Head of caudate nucleus (tissue), 42 donors: Measurements from ENCODE around the gene LBH.

ENCODE experiments used
- DNase-seq, 42 donors: peaks; one replicate each; pipeline versions ENCODE4 v3.0.0 to v3.0.0-alpha.2; 2020 to 2021; ENCODE audit warnings: mixed read lengths in 7 of 42
- intact Hi-C: fragments of 100-400 bp; cut with DNase I; formaldehyde crosslinking; loops from one replicate; pipeline ENCODE4 v1.15.0; 2022

Gene LBH

GRCh38 chr2:30231996-30232800 lies 864 bp downstream of the LBH start:
- DNase-seq = peak in 16 of 42 donors; percentile 11 to 49 (median 27)
- intact Hi-C loops = no loop called here

DNA sequence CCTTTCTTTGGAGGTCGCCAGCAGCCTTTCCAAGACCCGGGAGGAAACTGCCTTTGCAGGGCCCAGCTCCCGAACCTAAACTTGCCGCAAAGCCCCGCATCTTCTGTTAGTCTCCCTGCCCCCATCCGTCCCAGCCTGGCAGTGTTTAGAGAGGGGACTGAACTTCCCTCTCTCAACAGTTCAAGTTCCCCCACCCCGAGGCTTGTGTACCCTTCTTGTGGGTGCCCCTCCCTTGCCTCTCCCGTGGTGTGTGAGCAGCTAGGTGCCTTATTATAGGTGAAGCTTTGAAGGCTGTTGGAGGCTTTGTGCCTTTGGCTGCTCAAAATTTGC lies 1.4 kb downstream of the LBH start:
- intact Hi-C loops = no loop called here
- peak in 3 of 42 donors; percentile 26 to 47 (median 45) for DNase-seq

DNA sequence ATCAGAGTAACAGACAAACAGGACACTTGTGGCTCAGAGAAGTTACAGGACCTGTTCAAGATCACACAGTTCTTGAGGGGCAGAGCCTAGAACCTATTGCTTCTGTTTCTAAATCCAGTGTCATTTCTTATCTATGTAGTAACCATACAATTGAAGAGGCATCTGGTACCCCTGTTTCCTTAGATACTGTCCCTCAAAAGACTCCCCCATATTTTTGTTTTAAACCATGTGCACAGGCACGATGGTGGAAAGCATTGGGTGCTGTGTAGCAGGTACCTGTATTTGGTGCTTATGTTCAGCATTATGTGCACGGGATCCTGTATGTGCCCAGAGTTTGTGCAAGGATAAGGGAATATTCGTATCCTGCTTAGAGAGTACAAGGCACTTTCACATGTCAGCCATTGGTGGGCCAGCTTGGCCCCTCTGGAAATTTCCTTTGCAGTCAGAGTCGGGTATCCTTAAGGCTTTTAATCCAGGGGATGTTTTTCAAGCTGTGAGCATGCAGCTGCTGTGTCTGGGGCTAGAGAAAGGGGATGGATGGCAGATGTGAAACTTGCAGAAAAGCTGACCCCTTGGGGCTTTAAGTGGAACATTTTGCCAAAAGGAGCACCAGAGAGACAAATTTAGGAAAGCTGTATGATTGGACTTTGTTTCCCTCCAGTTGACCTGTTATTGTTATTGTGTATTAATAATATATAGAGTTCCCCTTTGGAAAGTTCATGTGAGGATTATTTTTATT lies 2.1 kb downstream of the LBH start:
- intact Hi-C loops = no loop called here
- DNase-seq = peak in 1 of 42 donors; percentile 16

DNA sequence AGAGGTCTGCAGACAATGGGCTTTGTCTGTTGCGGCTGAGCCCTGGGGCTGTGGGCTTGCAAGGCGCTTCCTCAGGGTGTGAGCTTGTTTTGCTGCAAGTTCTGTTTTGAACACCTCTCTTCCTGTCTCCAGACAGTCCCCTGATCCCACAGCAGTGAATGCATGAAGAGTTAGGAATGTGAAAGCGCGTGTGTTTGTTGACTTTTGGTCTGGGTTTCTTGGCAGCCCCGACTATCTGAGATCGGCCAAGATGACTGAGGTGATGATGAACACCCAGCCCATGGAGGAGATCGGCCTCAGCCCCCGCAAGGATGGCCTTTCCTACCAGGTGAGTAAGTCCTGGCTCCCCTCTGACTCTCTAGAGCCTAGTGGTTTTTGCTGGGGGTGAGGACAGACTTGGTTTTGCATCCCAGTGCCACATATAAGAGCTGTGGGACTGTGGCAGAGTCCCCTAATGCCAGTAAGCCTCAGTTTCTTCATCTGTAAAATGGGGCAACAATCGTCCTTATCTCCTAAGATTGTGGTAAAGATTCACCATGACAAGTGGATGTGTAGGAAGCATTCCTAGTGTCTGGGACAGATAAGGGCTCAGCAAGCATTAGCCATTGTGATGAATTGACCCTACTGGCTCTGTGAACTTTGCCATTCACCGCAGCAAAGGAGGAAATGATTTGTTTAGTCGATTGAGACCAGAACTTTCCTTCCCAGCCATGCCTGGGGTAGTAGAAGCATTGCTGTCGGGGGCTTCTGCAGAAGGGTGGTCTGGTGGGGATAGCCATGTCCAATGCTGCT lies 3.0 kb downstream of the LBH start:
- peak in 1 of 42 donors; percentile 30 for DNase-seq
- intact Hi-C loops = no loop called here

DNA sequence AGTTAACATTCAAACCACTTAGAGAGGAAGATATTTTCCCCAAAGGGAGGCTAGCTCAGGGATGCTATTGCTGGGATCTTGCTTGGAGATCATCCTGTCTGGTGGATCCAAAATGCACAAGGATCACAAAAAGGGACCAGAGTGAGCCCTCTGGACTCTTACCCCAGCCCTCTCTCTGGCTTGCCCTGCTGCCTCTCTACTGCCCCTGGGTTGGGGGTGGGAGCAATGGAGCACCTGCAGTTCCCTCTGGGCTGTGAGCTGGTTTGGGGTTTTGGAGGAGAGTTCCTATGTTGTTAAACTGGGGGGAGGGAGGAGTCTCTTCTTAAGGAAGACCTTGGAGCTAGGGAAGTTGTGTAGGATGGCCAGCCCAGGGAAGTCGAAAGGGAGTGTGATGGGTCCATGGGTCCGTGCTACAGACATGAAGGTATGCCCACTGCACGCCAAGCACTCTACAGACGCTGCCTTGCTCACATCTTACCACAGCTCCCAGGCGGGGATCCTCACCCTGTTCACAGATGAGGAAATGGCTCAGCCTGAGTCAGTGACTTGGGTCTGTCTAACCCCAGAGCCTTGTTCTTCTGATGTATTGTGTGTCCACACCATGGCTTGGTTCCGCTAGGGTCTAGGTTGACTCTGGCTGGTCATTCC lies 3.8 kb downstream of the LBH start:
- intact Hi-C loops = no loop called here
- peak in 2 of 42 donors; percentile 13 to 23 for DNase-seq

GRCh38 chr2:30235859-30236535 lies 4.7 kb downstream of the LBH start:
- DNase-seq = peak in 1 of 42 donors; percentile 22
- intact Hi-C loops = no loop called here

DNA sequence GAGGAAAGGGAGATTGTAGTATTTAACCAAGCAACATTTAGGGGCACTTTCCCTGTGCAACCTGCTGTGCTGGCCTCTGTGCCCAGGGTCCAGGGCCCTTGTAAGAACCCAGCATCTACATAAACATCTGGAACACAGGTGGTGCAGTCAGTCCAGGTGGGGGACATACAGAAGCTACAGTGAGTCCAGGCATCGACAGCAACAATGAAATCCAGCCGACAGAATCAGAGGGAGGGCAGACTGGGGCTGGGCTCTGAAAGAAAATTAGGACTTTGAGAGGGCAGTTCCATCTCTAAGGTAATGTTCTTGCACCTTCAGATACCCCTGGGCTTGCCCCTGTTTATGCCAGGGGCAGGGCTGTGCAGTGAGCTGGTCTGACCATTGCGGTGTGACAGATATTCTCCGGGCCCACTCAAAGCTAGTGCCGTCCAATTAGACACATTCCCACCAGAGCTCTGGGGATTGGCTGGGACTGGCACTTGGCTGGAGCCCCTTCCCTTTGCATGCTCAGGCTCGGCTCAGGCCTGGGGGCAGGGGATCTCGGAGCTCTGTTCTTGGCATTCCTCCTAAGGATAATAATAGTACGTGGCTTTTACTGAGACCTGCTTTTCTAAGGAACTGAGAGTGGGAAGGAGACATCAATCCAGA lies 5.4 kb downstream of the LBH start:
- DNase-seq = peak in 1 of 42 donors; percentile 37
- intact Hi-C loops = no loop called here

DNA sequence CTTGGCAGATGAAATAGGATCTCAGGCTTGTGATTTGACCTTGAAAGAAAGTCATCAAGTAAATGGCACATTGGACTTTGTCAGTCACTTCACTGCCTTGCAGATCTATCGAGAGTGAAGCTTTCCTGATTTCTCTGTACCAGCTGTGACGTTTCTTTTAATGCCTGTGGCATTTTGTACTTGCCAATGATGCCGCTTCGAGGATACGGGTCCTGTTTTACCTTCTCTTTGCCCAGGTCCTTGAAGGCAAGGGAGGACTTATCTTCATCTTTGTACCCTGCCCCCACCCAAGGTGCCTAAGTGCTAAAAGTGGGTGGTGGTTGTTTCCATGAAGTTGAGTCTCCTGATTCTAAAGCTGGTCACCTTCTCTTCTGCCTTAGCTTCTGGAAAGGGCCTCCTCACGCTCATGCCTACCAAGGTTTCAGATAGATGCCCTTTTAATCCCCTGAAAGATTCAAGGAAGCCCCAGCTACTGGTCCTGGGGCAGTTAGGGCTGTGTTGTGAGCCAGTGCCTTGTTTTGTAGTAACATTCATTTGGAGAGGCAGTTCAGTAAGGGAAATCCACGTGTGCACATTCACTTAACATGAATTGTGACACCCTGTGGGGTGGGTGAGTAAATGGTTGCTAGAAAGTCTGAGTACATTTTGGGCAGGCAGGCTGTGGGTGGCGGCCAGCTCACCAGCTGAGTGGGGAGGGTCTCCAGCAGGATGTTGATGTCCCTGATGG lies 6.1 kb downstream of the LBH start:
- DNase-seq = peak in 1 of 42 donors; percentile 10
- intact Hi-C loops = no loop called here

- intact Hi-C loops = no loop called here
- DNase-seq = peak in 1 of 42 donors; percentile 26
These were observed 6.8 kb downstream of the LBH start for GRCh38 chr2:30237966-30238800.

GRCh38 chr2:30239308-30239985 lies 8.1 kb downstream of the LBH start:
- intact Hi-C loops = no loop called here
- peak in 31 of 42 donors; percentile 23 to 84 (median 54) for DNase-seq

DNA sequence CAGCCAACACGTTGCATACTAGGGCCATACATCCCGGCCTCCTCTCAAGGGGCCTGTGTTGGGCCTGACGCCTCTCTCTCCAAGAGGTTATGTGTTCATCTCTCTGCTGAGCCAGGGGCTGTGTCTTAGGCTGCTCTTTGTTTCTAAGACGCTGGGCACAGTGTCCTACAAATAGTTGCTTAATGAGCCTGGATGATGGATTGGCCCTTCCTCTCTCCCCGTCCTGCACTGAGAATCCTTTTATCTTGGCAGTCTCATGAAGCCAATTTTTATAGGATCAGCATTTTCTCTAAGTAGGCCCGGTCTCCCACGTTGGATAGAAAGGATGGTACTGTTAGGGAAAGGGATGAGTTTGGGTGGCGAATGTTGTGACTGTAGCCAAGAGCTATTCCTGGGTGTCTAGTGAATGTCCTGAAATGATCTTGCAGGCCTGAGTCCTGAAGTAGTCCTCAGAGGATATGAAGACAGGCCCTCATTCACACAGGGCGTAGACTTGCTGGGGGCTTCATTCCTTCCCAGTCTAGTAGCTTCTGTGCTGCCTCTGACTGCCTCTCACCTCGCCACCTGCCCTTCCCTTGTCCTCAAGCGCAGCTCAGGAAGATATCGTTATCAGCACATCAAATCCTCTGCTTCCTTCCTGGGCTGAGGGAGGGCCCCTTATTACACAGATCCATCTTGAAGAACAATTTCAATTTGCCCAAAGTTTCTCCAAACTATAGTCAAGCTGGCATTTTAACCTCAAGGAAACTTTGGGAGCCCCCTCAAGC lies 8.8 kb downstream of the LBH start:
- intact Hi-C loops = no loop called here
- DNase-seq = peak in 2 of 42 donors; percentile 11 to 34

- intact Hi-C loops = no loop called here
- no peak for DNase-seq
These were observed 11.9 kb downstream of the LBH start for GRCh38 chr2:30243231-30243630.

- no peak for DNase-seq
- intact Hi-C loops = no loop called here
These were observed 14.0 kb downstream of the LBH start for GRCh38 chr2:30245364-30245763.

- intact Hi-C loops = no loop called here
- DNase-seq = no peak
These were observed 17.5 kb downstream of the LBH start for GRCh38 chr2:30248791-30249190.

- DNase-seq = no peak
- intact Hi-C loops = no loop called here
These were observed 18.0 kb downstream of the LBH start for GRCh38 chr2:30249354-30249753.
